ENCODE data around the gene CYB561.

- TF ChIP-seq POLR2A (IDR thresholded peaks at IDR 0.05; ENCODE audit: low read depth, low read length): no peak
- TF ChIP-seq TAF1 (IDR thresholded peaks at IDR 0.05; ENCODE audit: borderline replicate concordance, low read depth, low read length): no peak
Observed at GRCh38 chr17:63444457-63444856, 1.6 kb downstream of the CYB561 start.

Measured in GM12892 (cell line).